ENCODE data around the gene DROSHA. TPM values are rescaled to one million over a fixed set of nuclear protein-coding genes. Genes with fewer than 3 reads are reported as not detected.
"Not testable (repeated sequence)": the region's sequence is repeated elsewhere in the genome, so short reads cannot be mapped to it uniquely, and the experiment has no call there.

Gene DROSHA
- total RNA-seq, 2 donors from 2014 or later = 71.5 to 105 TPM

GRCh38 chr5:31365776-31366175 is 166.1 kb downstream of the DROSHA start:
- H3K9me3 Mint-ChIP-seq = peaks cover 3% of the 10 kb centered on the region
- ATAC-seq (no peak), DNase-seq (ENCODE audit: low spot score) (no peak)
- peaks cover 6 to 15% of the 10 kb centered on the region in 2 donors for H3K27me3 Mint-ChIP-seq
- H3K4me3 Mint-ChIP-seq = no peak overlapping the region
- H3K4me1 Mint-ChIP-seq (ENCODE audit: low read depth in 2 of 2) = no peaks in the 10 kb centered on the region
- no peak overlapping the region for H3K27ac Mint-ChIP-seq
- H3K36me3 Mint-ChIP-seq = no peaks in the 10 kb centered on the region

DNA sequence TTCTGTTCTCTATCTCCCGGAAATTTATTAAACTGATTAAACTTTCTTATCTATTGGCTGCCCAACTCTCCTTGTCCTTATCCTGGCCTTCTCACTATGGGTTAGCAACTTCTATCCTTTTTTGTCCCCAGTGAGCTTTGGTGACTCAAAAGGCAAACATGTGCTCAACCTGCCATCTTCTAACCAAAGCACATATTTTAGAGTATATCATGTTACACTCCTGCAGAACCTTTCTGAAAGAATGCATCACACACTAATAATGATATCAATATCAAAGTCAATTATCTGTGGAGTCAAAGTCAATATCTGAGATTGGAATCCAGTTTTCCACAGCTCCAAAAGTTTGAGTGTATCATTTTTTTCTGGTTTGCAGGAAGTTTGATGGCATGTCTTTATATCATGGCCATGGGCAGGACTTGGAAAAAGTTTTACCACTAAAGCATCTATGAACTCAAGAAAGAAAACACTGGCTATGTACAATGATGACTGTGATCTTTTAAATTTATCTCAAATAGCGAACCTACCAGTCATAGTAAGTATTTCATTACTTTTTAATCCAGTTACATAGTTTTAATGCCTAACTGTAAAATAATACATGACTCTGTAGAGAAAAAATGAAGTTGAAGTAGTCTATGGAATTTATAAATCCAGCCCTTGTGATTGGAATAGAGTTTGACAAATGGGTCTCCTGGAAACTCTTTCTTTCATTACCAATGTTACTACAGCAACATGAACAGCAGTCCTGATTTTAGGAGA is 166.8 kb downstream of the DROSHA start:
- Mint-ChIP-seq H3K27me3 (peaks cover 2 to 14% of the 10 kb centered on the region in 2 donors), H3K27ac (no peak overlapping the region), H3K4me3 (no peak overlapping the region), H3K36me3 (no peaks in the 10 kb centered on the region), H3K4me1 (ENCODE audit: low read depth in 2 of 2) (no peaks in the 10 kb centered on the region), H3K9me3 (peaks cover 3% of the 10 kb centered on the region)
- ATAC-seq (no peak), DNase-seq (ENCODE audit: low spot score) (no peak)

GRCh38 chr5:31362931-31363568 is 168.8 kb downstream of the DROSHA start:
- DNase-seq (ENCODE audit: low spot score) (no peak), ATAC-seq (no peak)
- Mint-ChIP-seq H3K4me1 (ENCODE audit: low read depth in 2 of 2) (no peaks in the 10 kb centered on the region), H3K4me3 (no peak overlapping the region), H3K27ac (no peak overlapping the region), H3K9me3 (peaks cover 3% of the 10 kb centered on the region), H3K36me3 (no peaks in the 10 kb centered on the region), H3K27me3 (peaks cover 0 to 2% of the 10 kb centered on the region in 2 donors)

GRCh38 chr5:31362529-31362900 is 169.4 kb downstream of the DROSHA start:
- ATAC-seq = no peak
- H3K4me1 Mint-ChIP-seq (ENCODE audit: low read depth in 2 of 2) = no peaks in the 10 kb centered on the region

GRCh38 chr5:31361704-31362528 is 170.0 kb downstream of the DROSHA start:
- not testable (repeated sequence) for H3K9me3 Mint-ChIP-seq; H3K27me3 Mint-ChIP-seq; H3K36me3 Mint-ChIP-seq; H3K4me3 Mint-ChIP-seq; ATAC-seq; H3K4me1 Mint-ChIP-seq (ENCODE audit: low read depth in 2 of 2); H3K27ac Mint-ChIP-seq; DNase-seq (ENCODE audit: low spot score)

More at GRCh38 chr5:31362529-31362900, 169.4 kb downstream of the DROSHA start:
- Mint-ChIP-seq H3K4me3 (no peak overlapping the region), H3K36me3 (no peaks in the 10 kb centered on the region), H3K9me3 (peaks cover 6% of the 10 kb centered on the region), H3K27me3 (peaks cover 0 to 2% of the 10 kb centered on the region in 2 donors), H3K27ac (no peak overlapping the region)
- no peak for DNase-seq (ENCODE audit: low spot score)

DNA sequence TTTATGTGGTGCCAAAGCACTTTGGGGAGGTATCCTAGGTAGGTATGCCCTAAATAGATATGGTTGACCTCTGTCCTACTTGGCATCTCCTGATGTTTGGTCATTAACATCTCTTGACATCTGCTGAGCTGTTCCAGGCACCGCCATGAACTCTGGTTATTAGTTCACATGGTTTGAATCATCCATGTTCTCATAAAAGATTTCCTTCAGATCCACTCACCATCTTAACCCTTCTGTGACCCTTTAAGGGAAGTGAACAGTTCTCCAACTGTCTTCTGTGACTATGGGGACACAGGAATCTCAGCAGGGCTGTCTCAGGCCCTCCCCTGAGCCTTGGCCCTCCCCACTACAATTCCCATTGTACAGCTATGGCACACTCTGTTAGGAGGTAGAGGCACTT is 170.7 kb downstream of the DROSHA start:
- H3K36me3 Mint-ChIP-seq = no peaks in the 10 kb centered on the region
- H3K27ac Mint-ChIP-seq = no peak overlapping the region
- no peak for DNase-seq (ENCODE audit: low spot score)
- peaks cover 0 to 3% of the 10 kb centered on the region in 2 donors for H3K27me3 Mint-ChIP-seq
- H3K4me1 Mint-ChIP-seq (ENCODE audit: low read depth in 2 of 2) = no peaks in the 10 kb centered on the region
- H3K9me3 Mint-ChIP-seq = peaks cover 7% of the 10 kb centered on the region
- H3K4me3 Mint-ChIP-seq = no peak overlapping the region
- no peak for ATAC-seq

- H3K27me3 Mint-ChIP-seq = peaks cover 0 to 3% of the 10 kb centered on the region in 2 donors
- H3K4me1 Mint-ChIP-seq (ENCODE audit: low read depth in 2 of 2) = no peaks in the 10 kb centered on the region
- H3K27ac Mint-ChIP-seq = no peak overlapping the region
- ATAC-seq (no peak), DNase-seq (ENCODE audit: low spot score) (no peak)
- H3K4me3 Mint-ChIP-seq = no peak overlapping the region
- H3K36me3 Mint-ChIP-seq = no peaks in the 10 kb centered on the region
- peaks cover 7% of the 10 kb centered on the region for H3K9me3 Mint-ChIP-seq
These were observed 172.1 kb downstream of the DROSHA start for GRCh38 chr5:31359839-31360238.

- no peak for ATAC-seq
- Mint-ChIP-seq H3K27me3 (peaks cover 5 to 20% of the 10 kb centered on the region in 2 donors), H3K9me3 (peaks cover 3% of the 10 kb centered on the region), H3K36me3 (no peaks in the 10 kb centered on the region), H3K4me1 (ENCODE audit: low read depth in 2 of 2) (no peaks in the 10 kb centered on the region), H3K27ac (no peak overlapping the region), H3K4me3 (no peak overlapping the region)
- no peak for DNase-seq (ENCODE audit: low spot score)
These were observed 174.9 kb downstream of the DROSHA start for GRCh38 chr5:31357038-31357437.

GRCh38 chr5:31355337-31355736 is 176.6 kb downstream of the DROSHA start:
- ATAC-seq (no peak), DNase-seq (ENCODE audit: low spot score) (no peak)

More at GRCh38 chr5:31355337-31355736, 176.6 kb downstream of the DROSHA start:
- no peak overlapping the region for H3K27ac Mint-ChIP-seq
- H3K27me3 Mint-ChIP-seq = peaks cover 5 to 25% of the 10 kb centered on the region in 2 donors
- H3K9me3 Mint-ChIP-seq = peaks cover 3% of the 10 kb centered on the region
- H3K4me3 Mint-ChIP-seq = no peak overlapping the region
- no peaks in the 10 kb centered on the region for H3K36me3 Mint-ChIP-seq
- H3K4me1 Mint-ChIP-seq (ENCODE audit: low read depth in 2 of 2) = no peaks in the 10 kb centered on the region

Other genes starting within 250 kb of the DROSHA start
- 10 to 100 TPM; 25.5 to 29.5 TPM for gene C5orf22, start 208 bp upstream of the DROSHA start, total RNA-seq
- gene PDZD2, start 107.0 kb upstream of the DROSHA start, total RNA-seq = not detected